ENCODE measurements around the gene CD69.

Gene CD69

DNA sequence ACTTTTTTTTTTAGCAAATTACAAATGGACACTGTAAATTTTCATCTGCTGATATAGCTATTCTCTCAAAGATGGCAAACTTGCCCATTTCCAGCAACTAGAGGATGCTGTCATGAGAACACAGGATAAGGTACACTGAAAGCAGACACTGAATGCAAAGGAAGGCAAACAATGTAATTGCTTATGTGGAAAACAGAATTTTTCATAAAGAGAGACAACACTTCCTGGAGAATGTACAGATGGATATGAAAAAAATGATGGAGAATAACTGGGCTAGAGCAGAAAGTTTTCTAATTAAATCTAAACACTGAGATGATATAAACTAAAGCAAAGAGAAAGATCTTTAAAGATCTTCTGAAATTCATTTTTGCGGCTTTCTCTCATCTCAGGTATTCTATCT, 581 bp downstream of the CD69 start:
- H3K4me3 ChIP-seq (replicated peaks; ENCODE audit: low read depth, low read length), result no peak overlapping the region
- DNase-seq (ENCODE audit: extremely low read depth, low read depth), result no peak
- TF ChIP-seq, protein P1, sequence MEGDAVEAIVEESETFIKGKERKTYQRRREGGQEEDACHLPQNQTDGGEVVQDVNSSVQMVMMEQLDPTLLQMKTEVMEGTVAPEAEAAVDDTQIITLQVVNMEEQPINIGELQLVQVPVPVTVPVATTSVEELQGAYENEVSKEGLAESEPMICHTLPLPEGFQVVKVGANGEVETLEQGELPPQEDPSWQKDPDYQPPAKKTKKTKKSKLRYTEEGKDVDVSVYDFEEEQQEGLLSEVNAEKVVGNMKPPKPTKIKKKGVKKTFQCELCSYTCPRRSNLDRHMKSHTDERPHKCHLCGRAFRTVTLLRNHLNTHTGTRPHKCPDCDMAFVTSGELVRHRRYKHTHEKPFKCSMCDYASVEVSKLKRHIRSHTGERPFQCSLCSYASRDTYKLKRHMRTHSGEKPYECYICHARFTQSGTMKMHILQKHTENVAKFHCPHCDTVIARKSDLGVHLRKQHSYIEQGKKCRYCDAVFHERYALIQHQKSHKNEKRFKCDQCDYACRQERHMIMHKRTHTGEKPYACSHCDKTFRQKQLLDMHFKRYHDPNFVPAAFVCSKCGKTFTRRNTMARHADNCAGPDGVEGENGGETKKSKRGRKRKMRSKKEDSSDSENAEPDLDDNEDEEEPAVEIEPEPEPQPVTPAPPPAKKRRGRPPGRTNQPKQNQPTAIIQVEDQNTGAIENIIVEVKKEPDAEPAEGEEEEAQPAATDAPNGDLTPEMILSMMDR (IDR thresholded peaks at IDR 0.05; ENCODE audit: low read depth, low read length, missing control alignments), result no peak

DNA sequence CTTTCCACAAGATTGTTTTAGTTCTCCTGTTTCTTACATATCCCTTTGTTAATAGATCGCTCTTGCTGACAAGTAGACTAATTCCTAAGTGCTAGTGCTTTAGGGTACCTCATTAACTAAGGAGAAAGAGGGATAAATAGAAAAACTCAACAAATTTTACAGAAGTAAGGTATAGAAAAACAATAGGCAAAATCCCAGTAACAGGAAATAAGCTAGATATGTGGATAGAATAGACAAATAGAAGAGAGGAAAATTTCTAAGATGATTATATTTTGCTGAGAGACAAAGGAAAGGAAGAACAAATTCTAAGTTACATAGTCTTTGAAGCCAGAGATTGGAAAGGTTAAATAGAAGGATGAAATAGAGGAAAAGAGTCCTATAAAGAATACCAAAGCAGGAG, 1.0 kb downstream of the CD69 start:
- no peak overlapping the region for H3K4me3 ChIP-seq (replicated peaks; ENCODE audit: low read depth, low read length)
- TF ChIP-seq, protein P1 (IDR thresholded peaks at IDR 0.05; ENCODE audit: low read depth, low read length, missing control alignments), result no peak
- DNase-seq (ENCODE audit: extremely low read depth, low read depth), result no peak

DNA sequence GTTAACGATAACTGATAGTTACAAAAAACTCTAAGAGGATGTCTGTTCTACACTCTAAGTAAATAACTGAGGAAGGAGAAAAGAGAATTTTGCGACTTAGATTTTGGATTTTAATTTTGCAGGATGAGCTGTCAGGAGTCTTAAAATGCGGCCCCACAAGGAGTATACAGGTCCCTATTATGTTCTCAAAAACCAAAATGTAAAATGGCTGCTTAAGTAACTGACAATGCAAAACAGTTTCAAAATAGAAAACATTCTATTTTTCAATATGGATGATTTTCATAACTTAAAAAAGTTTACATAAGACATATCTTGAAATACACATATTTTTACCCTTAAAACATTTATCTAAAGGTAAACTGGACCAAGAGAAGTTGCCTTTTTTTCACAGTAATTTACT, 2.6 kb downstream of the CD69 start:
- TF ChIP-seq, protein P1 (IDR thresholded peaks at IDR 0.05; ENCODE audit: low read depth, low read length, missing control alignments), result no peak
- no peak overlapping the region for H3K4me3 ChIP-seq (replicated peaks; ENCODE audit: low read depth, low read length)
- no peak for DNase-seq (ENCODE audit: extremely low read depth, low read depth)

DNA sequence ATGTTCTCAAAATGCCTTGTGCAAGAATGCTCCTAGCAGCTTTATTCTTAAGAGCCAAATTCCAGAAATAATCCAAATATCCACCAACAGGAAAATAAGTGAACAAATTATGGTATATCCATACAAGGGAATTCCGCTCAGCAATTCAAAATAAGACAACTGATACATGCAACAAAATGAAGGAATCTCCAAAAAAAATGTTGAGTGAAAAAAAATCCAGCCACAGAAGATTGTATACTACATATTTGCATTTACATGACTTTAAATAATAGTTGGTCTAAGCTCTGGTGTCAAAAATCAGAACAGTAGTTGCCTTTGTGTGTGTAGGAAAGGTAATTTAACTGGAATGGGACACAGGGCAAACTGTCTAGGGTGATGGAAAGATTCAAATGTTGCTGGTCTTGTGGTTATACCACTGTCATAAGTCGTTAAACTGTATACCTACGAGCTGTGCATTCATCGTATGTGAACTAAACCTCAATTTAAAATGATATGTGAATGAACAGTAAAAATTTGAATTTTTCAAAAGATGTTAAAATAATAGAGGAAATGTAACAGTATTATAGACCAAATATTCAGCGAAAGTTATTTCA, 3.2 kb downstream of the CD69 start:
- DNase-seq (ENCODE audit: extremely low read depth, low read depth), result no peak
- H3K4me3 ChIP-seq (replicated peaks; ENCODE audit: low read depth, low read length), result no peak overlapping the region
- TF ChIP-seq, protein P1 (IDR thresholded peaks at IDR 0.05; ENCODE audit: low read depth, low read length, missing control alignments), result no peak

DNA sequence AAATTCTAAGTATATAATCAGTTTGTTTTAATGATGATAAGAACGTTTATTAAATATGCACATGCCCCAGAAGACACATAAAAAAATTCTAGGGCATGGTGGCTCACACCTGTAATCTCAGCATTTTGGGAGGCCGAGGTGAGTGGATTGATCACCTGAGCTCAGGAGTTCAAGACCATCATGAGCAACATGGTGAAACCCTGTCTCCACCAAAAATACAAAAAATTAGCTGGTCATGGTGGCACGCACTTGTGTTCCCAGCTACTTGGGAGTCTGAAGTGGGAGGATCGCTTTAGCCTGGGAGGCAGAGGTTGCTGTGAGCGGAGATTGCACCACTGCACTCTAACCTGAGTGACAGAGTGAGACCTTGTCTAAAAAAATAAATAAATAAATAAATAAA, 4.0 kb downstream of the CD69 start:
- DNase-seq (ENCODE audit: extremely low read depth, low read depth), result no peak
- no peak overlapping the region for H3K4me3 ChIP-seq (replicated peaks; ENCODE audit: low read depth, low read length)
- TF ChIP-seq, protein P1 (IDR thresholded peaks at IDR 0.05; ENCODE audit: low read depth, low read length, missing control alignments), result no peak

DNA sequence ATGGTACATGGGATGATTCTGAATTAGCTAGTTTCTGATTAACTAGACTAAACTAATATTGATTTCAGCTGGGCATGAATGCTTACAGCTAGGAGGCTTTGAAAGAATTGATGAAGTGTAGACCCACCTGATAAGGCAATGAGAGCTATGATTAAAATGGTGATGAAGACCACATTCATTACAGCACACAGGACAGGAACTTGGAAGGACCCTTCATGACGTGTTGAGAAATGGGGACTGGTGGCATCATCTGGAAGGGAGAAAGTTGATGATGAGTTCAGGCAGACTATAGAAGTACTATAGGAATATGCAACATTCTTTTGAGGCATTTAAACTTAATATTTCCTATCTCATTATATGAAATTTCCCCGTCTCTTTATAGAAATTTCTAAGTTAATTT, 4.5 kb downstream of the CD69 start:
- TF ChIP-seq, protein P1 (IDR thresholded peaks at IDR 0.05; ENCODE audit: low read depth, low read length, missing control alignments), result no peak
- no peak overlapping the region for H3K4me3 ChIP-seq (replicated peaks; ENCODE audit: low read depth, low read length)
- DNase-seq (ENCODE audit: extremely low read depth, low read depth), result no peak

DNA sequence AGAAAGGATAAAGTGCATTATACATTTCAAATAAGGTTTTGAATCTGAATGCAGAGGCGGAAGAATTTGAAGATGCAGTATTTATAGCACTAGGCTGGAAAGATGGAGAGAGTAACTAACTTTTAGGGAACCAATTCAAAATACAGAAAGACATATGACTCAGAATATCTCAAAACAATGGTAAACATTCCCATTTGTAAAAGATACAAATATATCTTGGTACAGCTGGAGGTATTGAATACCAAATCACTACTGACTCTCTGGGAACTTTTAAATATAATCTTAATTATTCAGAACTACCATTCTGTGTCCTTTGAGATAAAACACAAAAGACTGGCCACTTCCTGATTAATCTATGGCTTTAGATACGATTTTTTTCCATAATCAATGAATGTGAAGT, 5.1 kb downstream of the CD69 start:
- TF ChIP-seq, protein P1 (IDR thresholded peaks at IDR 0.05; ENCODE audit: low read depth, low read length, missing control alignments), result no peak
- no peak overlapping the region for H3K4me3 ChIP-seq (replicated peaks; ENCODE audit: low read depth, low read length)
- DNase-seq (ENCODE audit: extremely low read depth, low read depth), result no peak

Measured in HFF-Myc (cell line).